Stomach (tissue), 9 donors: Measurements from ENCODE around the gene CREM. TPM values are rescaled to one million over a fixed set of nuclear protein-coding genes. Genes with fewer than 3 reads are reported as not detected.
"Not testable (repeated sequence)": the region's sequence is repeated elsewhere in the genome, so short reads cannot be mapped to it uniquely, and the experiment has no call there.

Source experiments
- DNase-seq, 2 donors: peaks; one replicate each; pipeline versions ENCODE4 v3.0.0 to v3.0.0-alpha.2; 2013 to 2019
- H3K27ac ChIP-seq, 5 donors: fragments of 200-600 bp in 4 of 5; sonication (generic) in 4 of 5; one replicate each; pipeline ENCODE4 v1.5.1; 2013 to 2019; ENCODE audit warnings: mild to moderate bottlenecking in 1 of 5, moderate library complexity in 1 of 5
- H3K27me3 ChIP-seq, 3 donors: fragments of 200-600 bp; sonication (generic); one replicate each; pipeline ENCODE4 v1.5.1; 2017 to 2019; ENCODE audit warnings: mixed run types in 1 of 3
- H3K36me3 ChIP-seq, 4 donors: fragments of 200-600 bp; sonication (generic); 1 replicate in 3 of 4; 2 replicates in 1 of 4; pipeline ENCODE4 v1.5.1; 2016 to 2019
- H3K4me1 ChIP-seq, 4 donors: fragments of 200-600 bp; sonication (generic); one replicate each; pipeline ENCODE4 v1.5.1; 2016 to 2019
- H3K4me3 ChIP-seq, 4 donors: fragments of 200-600 bp; sonication (generic) in 3 of 4; one replicate each; pipeline ENCODE4 v1.5.1; 2016 to 2019; ENCODE audit warnings: mild to moderate bottlenecking in 1 of 4
- H3K9me3 ChIP-seq, 4 donors: fragments of 200-600 bp; sonication (generic); one replicate each; pipeline ENCODE4 v1.5.1; 2016 to 2019
- CTCF ChIP-seq, 7 experiments: fragments of 450-650 bp in 4 of 7; fragments of 200-600 bp in 3 of 7; sonication (generic) in 3 of 7; IDR thresholded peaks; one replicate each; pipeline ENCODE4 v1.5.1; 2016 to 2019; ENCODE audit warnings: antibody characterized with exemption in 7 of 7, control low read depth in 2 of 7, mild to moderate bottlenecking in 1 of 7
- EP300 ChIP-seq: sonication (generic); formaldehyde crosslinking; IDR thresholded peaks from one replicate; pipeline ENCODE4 v1.6.1; 2017; ENCODE audit warnings: antibody characterized with exemption
- POLR2A ChIP-seq, 4 donors: fragments of 450-650 bp; IDR thresholded peaks; one replicate each; pipeline ENCODE4 v1.6.1; 2016; ENCODE audit warnings: antibody characterized with exemption in 4 of 4, control low read depth in 2 of 4, mild to moderate bottlenecking in 1 of 4, moderate library complexity in 1 of 4
- POLR2AphosphoS5 ChIP-seq, 3 donors: sonication (generic); formaldehyde crosslinking; IDR thresholded peaks; one replicate each; pipeline ENCODE4 v1.6.1; 2016; ENCODE audit warnings: antibody characterized with exemption in 3 of 3
- WGBS, 5 donors: extraction: QIAGEN DNeasy Blood & Tissue Kit in 3 of 5; methylation state at CpG; one replicate each; pipeline versions ENCODE4 v1.1.5 to v1.1.7; 2013 to 2018; 5-methylcytosine and 5-hydroxymethylcytosine counted together
- intact Hi-C: fragments of 100-400 bp; cut with DNase I; formaldehyde crosslinking; loops from one replicate; pipeline ENCODE4 v1.15.1; 2023; ENCODE audit warnings: low total_unique reads
- polyA plus RNA-seq, 3 donors: library from polyadenylated mRNA; stranded (reverse); fragments of 200-250 nt; gene quantifications; one replicate each; pipeline ENCODE4 v1.2.3, GENCODE V29; 2013
- total RNA-seq, 5 donors: library from RNA; depleted of rRNA; stranded (reverse); fragments of >200 nt; gene quantifications; one replicate each; pipeline versions ENCODE4 v1.1.0 to v1.2.3, GENCODE V29; 2014 to 2016
- donor health status: healthy with polysubstance abuse.
- donor health status: Bipolar disorder and iron deficiency.
- donor health status: healthy.

The CREM gene
- total and polyA plus RNA-seq, 8 donors, result 9.6 to 67.8 (median 32.7) TPM

GRCh38 chr10:35214607-35215020, 88.0 kb downstream of the CREM start:
- no peaks in the 10 kb centered on the region for H3K27me3 ChIP-seq
- H3K4me1 ChIP-seq, result peaks cover 0 to 27% (median 9%) of the 10 kb centered on the region in 4 donors
- no peak for TF ChIP-seq POLR2AphosphoS5 (IDR thresholded peaks at IDR 0.05)
- no peak for TF ChIP-seq CTCF (IDR thresholded peaks at IDR 0.05)
- TF ChIP-seq EP300, result no peak
- TF ChIP-seq POLR2A (IDR thresholded peaks at IDR 0.05), result no peak
- no peak for DNase-seq
- 90 to 94% (median 93%) methylated on average over 15 to 19 of the region's 19 CpGs for WGBS, 5 donors
- no peak overlapping the region for H3K27ac ChIP-seq
- peaks cover 0 to 11% (median 5%) of the 10 kb centered on the region in 4 donors for H3K36me3 ChIP-seq
- no peaks in the 10 kb centered on the region for H3K9me3 ChIP-seq
- H3K4me3 ChIP-seq, result no peak overlapping the region
- intact Hi-C loops, result loop anchor here (5.0 kb wide), 1 partner anchor 92 kb away; no protein-coding TSS in a partner anchor

- Histone ChIP-seq H3K36me3 (peaks cover 0 to 11% (median 4%) of the 10 kb centered on the region in 4 donors), H3K27ac (no peak overlapping the region), H3K4me3 (no peak overlapping the region), H3K9me3 (no peaks in the 10 kb centered on the region), H3K27me3 (no peaks in the 10 kb centered on the region), H3K4me1 (peaks cover 0 to 27% (median 9%) of the 10 kb centered on the region in 4 donors)
- intact Hi-C loops, result loop anchor here (5.0 kb wide), 1 partner anchor 93 kb away; no protein-coding TSS in a partner anchor
- TF ChIP-seq CTCF (IDR thresholded peaks at IDR 0.05) (no peak), POLR2AphosphoS5 (IDR thresholded peaks at IDR 0.05) (no peak)
- whole genome bisulfite sequencing, 5 donors, result 71 to 86% (median 83%) methylated on average over 3 of the region's 3 CpGs
- DNase-seq, result no peak
Observed at GRCh38 chr10:35215107-35215506, 88.5 kb downstream of the CREM start.

GRCh38 chr10:35216303-35216905, 89.8 kb downstream of the CREM start:
- Histone ChIP-seq H3K36me3 (peaks cover 0 to 8% (median 3%) of the 10 kb centered on the region in 4 donors), H3K4me3 (no peak overlapping the region), H3K27ac (peak overlapping the region in 2 of 5 donors; percentile 3 to 38), H3K9me3 (no peaks in the 10 kb centered on the region), H3K27me3 (no peaks in the 10 kb centered on the region), H3K4me1 (peaks cover 0 to 27% (median 8%) of the 10 kb centered on the region in 4 donors)
- TF ChIP-seq CTCF (IDR thresholded peaks at IDR 0.05), result no peak
- TF ChIP-seq POLR2A (IDR thresholded peaks at IDR 0.05), result no peak
- no peak for TF ChIP-seq POLR2AphosphoS5 (IDR thresholded peaks at IDR 0.05)
- no peak for TF ChIP-seq EP300
- peak; percentile 33 to 48 for DNase-seq
- WGBS, 5 donors, result 46 to 63% (median 52%) methylated on average over 5 to 6 of the region's 6 CpGs
- intact Hi-C loops, result loop anchor here (5.0 kb wide), 1 partner anchor 94 kb away; no protein-coding TSS in a partner anchor

- H3K27me3 ChIP-seq, H3K36me3 ChIP-seq, DNase-seq, H3K9me3 ChIP-seq, H3K4me3 ChIP-seq: not testable (repeated sequence)
- peak overlapping the region in 4 of 5 donors; percentile 3 to 40 (median 23) for H3K27ac ChIP-seq
- 81 to 90% (median 87%) methylated on average over 9 of the region's 9 CpGs for WGBS, 5 donors
- H3K4me1 ChIP-seq, result peaks cover 0 to 23% (median 5%) of the 10 kb centered on the region in 4 donors
- intact Hi-C loops, result loop anchor here (5.0 kb wide), 1 partner anchor 95 kb away; no protein-coding TSS in a partner anchor
Observed at GRCh38 chr10:35216956-35217355, 90.3 kb downstream of the CREM start.

- TF ChIP-seq EP300 (no peak), POLR2A (IDR thresholded peaks at IDR 0.05) (no peak), POLR2AphosphoS5 (IDR thresholded peaks at IDR 0.05) (no peak), CTCF (IDR thresholded peaks at IDR 0.05) (no peak)
- peak overlapping the region in 3 of 5 donors; percentile 8 to 40 (median 38) for H3K27ac ChIP-seq
- DNase-seq, result peak in 1 of 2 donors; percentile 65
Observed at GRCh38 chr10:35217455-35217854, 90.8 kb downstream of the CREM start.

More at GRCh38 chr10:35217455-35217854, 90.8 kb downstream of the CREM start:
- peaks cover 0 to 4% (median 0%) of the 10 kb centered on the region in 4 donors for H3K36me3 ChIP-seq
- WGBS, 5 donors, result 61 to 72% (median 68%) methylated on average over 5 of the region's 5 CpGs
- intact Hi-C loops, result loop anchor here (5.0 kb wide), 1 partner anchor 95 kb away; no protein-coding TSS in a partner anchor
- no peaks in the 10 kb centered on the region for H3K27me3 ChIP-seq
- H3K4me1 ChIP-seq, result peaks cover 0 to 21% (median 4%) of the 10 kb centered on the region in 4 donors
- no peaks in the 10 kb centered on the region for H3K9me3 ChIP-seq
- no peak overlapping the region for H3K4me3 ChIP-seq
